ENCODE measurements around the gene PDGFRB.

DNA sequence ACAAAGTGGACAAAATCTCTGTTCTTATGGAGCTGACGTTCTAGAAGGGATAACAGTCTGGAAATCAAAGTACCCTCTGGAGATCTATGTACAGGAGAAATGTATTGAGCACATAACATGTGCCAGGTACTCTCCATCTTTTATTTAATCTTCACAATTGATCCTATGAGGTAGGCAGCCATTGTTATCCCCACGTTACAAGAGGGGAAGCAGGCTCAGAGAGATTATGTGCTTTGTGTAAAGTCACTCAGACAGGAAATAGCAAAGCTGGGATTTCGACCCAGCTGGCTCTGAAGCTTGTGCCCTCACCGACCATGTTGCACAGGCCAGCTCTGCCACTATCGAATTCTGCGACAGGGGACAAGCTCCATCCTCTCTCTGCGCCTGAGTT is 21.5 kb downstream of the PDGFRB start:
- TF ChIP-seq, protein P1, sequence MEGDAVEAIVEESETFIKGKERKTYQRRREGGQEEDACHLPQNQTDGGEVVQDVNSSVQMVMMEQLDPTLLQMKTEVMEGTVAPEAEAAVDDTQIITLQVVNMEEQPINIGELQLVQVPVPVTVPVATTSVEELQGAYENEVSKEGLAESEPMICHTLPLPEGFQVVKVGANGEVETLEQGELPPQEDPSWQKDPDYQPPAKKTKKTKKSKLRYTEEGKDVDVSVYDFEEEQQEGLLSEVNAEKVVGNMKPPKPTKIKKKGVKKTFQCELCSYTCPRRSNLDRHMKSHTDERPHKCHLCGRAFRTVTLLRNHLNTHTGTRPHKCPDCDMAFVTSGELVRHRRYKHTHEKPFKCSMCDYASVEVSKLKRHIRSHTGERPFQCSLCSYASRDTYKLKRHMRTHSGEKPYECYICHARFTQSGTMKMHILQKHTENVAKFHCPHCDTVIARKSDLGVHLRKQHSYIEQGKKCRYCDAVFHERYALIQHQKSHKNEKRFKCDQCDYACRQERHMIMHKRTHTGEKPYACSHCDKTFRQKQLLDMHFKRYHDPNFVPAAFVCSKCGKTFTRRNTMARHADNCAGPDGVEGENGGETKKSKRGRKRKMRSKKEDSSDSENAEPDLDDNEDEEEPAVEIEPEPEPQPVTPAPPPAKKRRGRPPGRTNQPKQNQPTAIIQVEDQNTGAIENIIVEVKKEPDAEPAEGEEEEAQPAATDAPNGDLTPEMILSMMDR (optimal IDR thresholded peaks at IDR 0.05 in 1 of 3, IDR thresholded peaks at IDR 0.05 in 1 of 3, conservative IDR thresholded peaks at IDR 0.05 in 1 of 3; ENCODE audit: extremely low read depth in 1 of 3, insufficient read depth in 2 of 3, low read length in 3 of 3), result no peak
- TF ChIP-seq EZH2 (IDR thresholded peaks at IDR 0.05; ENCODE audit: low read length), result no peak
